Subcutaneous abdominal adipose tissue (tissue), 5 donors: ENCODE data around the gene LRFN5.
"Not testable (repeated sequence)": the region's sequence is repeated elsewhere in the genome, so short reads cannot be mapped to it uniquely, and the experiment has no call there.

ENCODE experiments used
- H3K27ac ChIP-seq: one replicate; pipeline ENCODE4 v1.7.0; 2013; ENCODE audit warnings: low read depth, mild to moderate bottlenecking, inconsistent platforms, low read length, moderate library complexity
- H3K27me3 ChIP-seq, 5 donors: one replicate each; pipeline ENCODE4 v1.7.0; 2013; ENCODE audit warnings: low read length in 5 of 5, inconsistent platforms in 1 of 5; ENCODE audit not compliant: control insufficient read depth in 5 of 5, insufficient read depth in 4 of 5
- H3K36me3 ChIP-seq, 5 donors: one replicate each; pipeline ENCODE4 v1.7.0; 2013; ENCODE audit warnings: low read length in 5 of 5; ENCODE audit not compliant: control insufficient read depth in 5 of 5, insufficient read depth in 5 of 5
- H3K4me1 ChIP-seq, 5 donors: one replicate each; pipeline ENCODE4 v1.7.0; 2013; ENCODE audit warnings: low read length in 5 of 5, mild to moderate bottlenecking in 3 of 5, moderate library complexity in 1 of 5; ENCODE audit not compliant: control insufficient read depth in 5 of 5, insufficient read depth in 5 of 5
- H3K4me3 ChIP-seq, 5 donors: one replicate each; pipeline ENCODE4 v1.7.0; 2013; ENCODE audit warnings: low read length in 5 of 5, low read depth in 1 of 5
- H3K9ac ChIP-seq, 5 donors: one replicate each; pipeline ENCODE4 v1.7.0; 2013; ENCODE audit warnings: low read length in 5 of 5, mild to moderate bottlenecking in 4 of 5, moderate library complexity in 3 of 5
- H3K9me3 ChIP-seq, 5 donors: one replicate each; pipeline ENCODE4 v1.7.0; 2013; ENCODE audit warnings: low read length in 5 of 5; ENCODE audit not compliant: control insufficient read depth in 5 of 5
- donor health status: healthy.
- donor health status: healthy.
- donor health status: healthy.
- donor health status: healthy.
- donor health status: healthy.

LRFN5 gene

GRCh38 chr14:41606532-41607303 is at the start of gene LRFN5:
Gene LRFN5, plus strand, starts transcription at chr14:41606876.
- Histone ChIP-seq H3K4me3 (peak within 1 kb of the TSS; percentile 54 to 80 (median 66)), H3K9me3 (no peaks in the 10 kb centered on the region), H3K27me3 (peaks cover 39 to 56% (median 49%) of the 10 kb centered on the region in 5 donors), H3K9ac (peak within 1 kb of the TSS in 2 of 5 donors; percentile 25 to 66), H3K4me1 (peaks cover 5 to 43% (median 37%) of the 10 kb centered on the region in 5 donors), H3K27ac (no peak within 1 kb of the TSS), H3K36me3 (no peaks in the 10 kb centered on the region)

DNA sequence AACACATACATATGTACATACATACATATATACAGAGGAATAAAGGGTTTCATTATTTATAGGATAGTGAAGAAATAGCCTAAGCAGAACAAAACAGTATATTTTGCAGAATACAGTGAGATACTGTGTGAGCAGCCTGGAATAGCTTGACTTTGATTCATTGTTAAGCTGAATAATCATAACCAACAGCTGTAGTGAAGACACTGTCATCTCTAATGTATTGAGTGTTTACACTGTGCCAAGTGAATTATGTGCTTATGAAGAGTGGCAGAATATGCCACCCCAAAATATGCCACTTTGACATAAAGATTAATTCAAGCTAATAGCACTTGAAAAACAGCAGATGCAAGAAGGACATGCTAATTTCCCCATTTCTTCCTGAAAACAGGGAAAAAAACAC is 48.2 kb upstream of the LRFN5 start:
- Histone ChIP-seq H3K27me3 (no peaks in the 10 kb centered on the region), H3K4me3 (no peak overlapping the region), H3K27ac (no peak overlapping the region), H3K9ac (no peak overlapping the region), H3K9me3 (no peaks in the 10 kb centered on the region), H3K36me3 (no peaks in the 10 kb centered on the region), H3K4me1 (no peaks in the 10 kb centered on the region)

DNA sequence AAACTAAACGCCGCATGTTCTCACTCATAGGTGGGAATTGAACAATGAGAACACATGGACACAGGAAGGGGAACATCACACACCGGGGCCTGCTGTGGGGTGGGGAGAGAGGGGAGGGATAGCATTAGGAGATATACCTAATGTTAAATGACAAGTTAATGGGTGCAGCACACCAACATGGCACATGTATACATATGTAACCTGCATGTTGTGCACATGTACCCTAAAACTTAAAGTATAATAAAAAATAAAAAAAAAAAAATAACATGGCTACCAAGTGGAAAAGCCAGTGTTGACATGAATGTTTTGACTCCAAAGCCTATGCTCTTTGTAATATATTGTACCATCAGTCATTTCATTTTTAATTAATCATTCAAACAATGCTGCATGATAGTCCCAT is 39.8 kb upstream of the LRFN5 start:
- not testable (repeated sequence) for H3K36me3 ChIP-seq, H3K4me1 ChIP-seq, H3K9ac ChIP-seq, H3K9me3 ChIP-seq, H3K4me3 ChIP-seq, H3K27me3 ChIP-seq, H3K27ac ChIP-seq

GRCh38 chr14:41568979-41569378 is 37.7 kb upstream of the LRFN5 start:
- H3K27me3 ChIP-seq = no peaks in the 10 kb centered on the region
- H3K9me3 ChIP-seq = peaks cover 0 to 5% (median 0%) of the 10 kb centered on the region in 5 donors
- H3K27ac ChIP-seq = no peak overlapping the region
- no peaks in the 10 kb centered on the region for H3K4me1 ChIP-seq
- H3K36me3 ChIP-seq = no peaks in the 10 kb centered on the region
- no peak overlapping the region for H3K9ac ChIP-seq
- H3K4me3 ChIP-seq = no peak overlapping the region

- Histone ChIP-seq H3K4me3 (no peak overlapping the region), H3K36me3 (no peaks in the 10 kb centered on the region), H3K27me3 (no peaks in the 10 kb centered on the region)
These were observed 36.1 kb upstream of the LRFN5 start for GRCh38 chr14:41570415-41571155.

DNA sequence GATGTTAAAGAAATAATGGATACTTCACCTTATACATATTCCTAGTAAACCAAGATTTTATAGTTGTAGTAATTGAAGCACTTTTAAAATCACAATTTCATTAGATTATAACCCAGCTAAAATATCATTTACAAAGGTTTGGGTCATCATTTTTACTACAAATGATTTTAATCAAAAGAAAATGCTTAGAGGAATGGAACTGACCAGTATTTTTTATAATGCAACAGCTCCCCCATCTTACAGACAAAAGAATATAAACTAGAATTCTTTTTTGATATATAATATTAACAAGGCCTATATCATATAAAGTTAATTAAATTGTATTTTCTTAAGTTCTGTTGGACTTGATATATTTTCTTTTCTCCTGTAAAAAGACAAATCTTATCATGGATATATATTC is 20.4 kb upstream of the LRFN5 start:
- no peak overlapping the region for H3K9ac ChIP-seq
- H3K27me3 ChIP-seq = no peaks in the 10 kb centered on the region
- H3K36me3 ChIP-seq = no peaks in the 10 kb centered on the region
- no peak overlapping the region for H3K27ac ChIP-seq
- H3K9me3 ChIP-seq = no peaks in the 10 kb centered on the region
- no peak overlapping the region for H3K4me3 ChIP-seq
- H3K4me1 ChIP-seq = no peaks in the 10 kb centered on the region

More at GRCh38 chr14:41570415-41571155, 36.1 kb upstream of the LRFN5 start:
- Histone ChIP-seq H3K27ac (no peak overlapping the region), H3K9me3 (peaks cover 0 to 5% (median 0%) of the 10 kb centered on the region in 5 donors), H3K4me1 (no peaks in the 10 kb centered on the region), H3K9ac (no peak overlapping the region)

DNA sequence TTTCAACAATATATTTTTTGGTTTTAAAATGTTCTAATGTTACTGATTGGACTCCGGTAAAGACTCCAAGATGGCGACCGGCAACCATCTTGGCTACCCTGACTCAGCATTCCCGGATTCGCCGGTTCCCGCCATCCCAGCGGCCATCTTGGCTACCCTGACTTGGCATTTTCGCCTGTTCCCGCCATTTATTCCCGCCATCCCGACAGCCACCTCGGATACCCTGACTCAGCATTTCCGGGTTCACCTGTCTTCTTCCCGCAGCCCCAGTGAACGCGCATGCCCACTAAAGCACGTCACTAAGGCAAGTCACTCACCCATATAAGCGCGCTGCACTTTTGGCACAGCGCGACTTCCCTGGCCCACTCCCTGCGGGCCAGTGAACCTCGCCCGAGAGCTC is 9.0 kb upstream of the LRFN5 start:
- H3K4me1 ChIP-seq = peaks cover 0 to 2% (median 0%) of the 10 kb centered on the region in 5 donors
- H3K4me3 ChIP-seq = no peak overlapping the region
- H3K36me3 ChIP-seq = no peaks in the 10 kb centered on the region

DNA sequence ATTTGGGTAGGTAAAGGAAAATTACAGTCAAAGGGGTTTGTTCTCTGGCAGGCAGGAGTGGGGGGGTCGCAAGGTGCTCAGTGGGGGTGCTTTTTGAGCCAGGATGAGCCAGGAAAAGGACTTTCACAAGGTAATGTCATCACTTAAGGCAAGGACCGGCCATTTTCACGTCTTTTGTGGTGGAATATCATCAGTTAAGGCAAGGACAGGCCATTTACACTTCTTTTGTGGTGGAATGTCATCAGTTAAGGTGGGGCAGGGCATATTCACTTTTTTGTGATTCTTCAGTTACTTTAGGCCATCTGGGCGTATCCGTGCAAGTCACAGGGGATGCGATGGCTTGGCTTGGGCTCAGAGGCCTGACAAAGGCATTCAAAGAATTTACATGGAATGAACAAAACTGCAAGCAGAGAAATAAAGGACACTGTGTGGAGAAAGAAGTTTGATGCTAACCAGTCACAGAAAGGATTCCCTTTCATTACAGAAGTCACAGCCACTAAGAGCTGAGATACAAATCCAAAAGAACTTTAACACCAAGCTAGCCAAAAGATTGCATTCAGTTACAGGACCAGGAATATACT is 6.8 kb upstream of the LRFN5 start:
- not testable (repeated sequence) for H3K9ac ChIP-seq, H3K27me3 ChIP-seq, H3K4me3 ChIP-seq, H3K4me1 ChIP-seq, H3K9me3 ChIP-seq, H3K36me3 ChIP-seq, H3K27ac ChIP-seq

More for the DNA sequence above, 9.0 kb upstream of the LRFN5 start:
- H3K9ac ChIP-seq = no peak overlapping the region
- H3K9me3 ChIP-seq = no peaks in the 10 kb centered on the region
- H3K27ac ChIP-seq = no peak overlapping the region
- peaks cover 0 to 4% (median 0%) of the 10 kb centered on the region in 5 donors for H3K27me3 ChIP-seq

GRCh38 chr14:41604721-41605531 is 1.8 kb upstream of the LRFN5 start:
- peaks cover 35 to 49% (median 46%) of the 10 kb centered on the region in 5 donors for H3K27me3 ChIP-seq
- no peaks in the 10 kb centered on the region for H3K9me3 ChIP-seq
- H3K36me3 ChIP-seq = no peaks in the 10 kb centered on the region
- H3K9ac ChIP-seq = peak overlapping the region in 2 of 5 donors; percentile 41 to 66
- H3K4me3 ChIP-seq = peak overlapping the region; percentile 54 to 80 (median 66)
- H3K27ac ChIP-seq = no peak overlapping the region
- peaks cover 5 to 41% (median 37%) of the 10 kb centered on the region in 5 donors for H3K4me1 ChIP-seq
